Mucosa of rectum (tissue), 2 donors: ENCODE measurements around the gene PRSS53.

Experiments
- H3K27ac ChIP-seq, 2 donors: one replicate each; pipeline ENCODE4 v1.7.0; 2013; ENCODE audit warnings: inconsistent platforms in 2 of 2, low read depth in 2 of 2, low read length in 2 of 2
- H3K27me3 ChIP-seq, 2 donors: one replicate each; pipeline ENCODE4 v1.7.0; 2013; ENCODE audit warnings: low read length in 2 of 2; ENCODE audit not compliant: control insufficient read depth in 2 of 2, insufficient read depth in 2 of 2
- H3K36me3 ChIP-seq, 2 donors: one replicate each; pipeline ENCODE4 v1.7.0; 2013; ENCODE audit warnings: low read length in 2 of 2; ENCODE audit not compliant: control insufficient read depth in 2 of 2, insufficient read depth in 2 of 2
- H3K4me1 ChIP-seq, 2 donors: one replicate each; pipeline ENCODE4 v1.7.0; 2013; ENCODE audit warnings: low read length in 2 of 2, mild to moderate bottlenecking in 1 of 2; ENCODE audit not compliant: control insufficient read depth in 2 of 2, insufficient read depth in 2 of 2
- H3K4me3 ChIP-seq, 2 donors: one replicate each; pipeline ENCODE4 v1.7.0; 2013; ENCODE audit warnings: low read length in 2 of 2
- H3K9ac ChIP-seq, 2 donors: one replicate each; pipeline ENCODE4 v1.7.0; 2013; ENCODE audit warnings: low read length in 2 of 2, low read depth in 1 of 2, mild to moderate bottlenecking in 1 of 2
- H3K9me3 ChIP-seq, 2 donors: one replicate each; pipeline ENCODE4 v1.7.0; 2013; ENCODE audit warnings: low read length in 2 of 2; ENCODE audit not compliant: control insufficient read depth in 2 of 2
- donor health status: healthy.
- donor health status: Normal muscosa, but diverticular disease.

The PRSS53 gene

GRCh38 chr16:31094088-31094423, 5.3 kb upstream of the PRSS53 start:
- H3K36me3 ChIP-seq = peaks cover 5 to 7% of the 10 kb centered on the region in 2 donors
- H3K4me3 ChIP-seq = peak overlapping the region; percentile 91 to 95
- H3K9me3 ChIP-seq = no peaks in the 10 kb centered on the region
- H3K27ac ChIP-seq = peak overlapping the region; percentile 76 to 84
- H3K4me1 ChIP-seq = peaks cover 10 to 14% of the 10 kb centered on the region in 2 donors
- no peaks in the 10 kb centered on the region for H3K27me3 ChIP-seq
- H3K9ac ChIP-seq = peak overlapping the region; percentile 60 to 81

DNA sequence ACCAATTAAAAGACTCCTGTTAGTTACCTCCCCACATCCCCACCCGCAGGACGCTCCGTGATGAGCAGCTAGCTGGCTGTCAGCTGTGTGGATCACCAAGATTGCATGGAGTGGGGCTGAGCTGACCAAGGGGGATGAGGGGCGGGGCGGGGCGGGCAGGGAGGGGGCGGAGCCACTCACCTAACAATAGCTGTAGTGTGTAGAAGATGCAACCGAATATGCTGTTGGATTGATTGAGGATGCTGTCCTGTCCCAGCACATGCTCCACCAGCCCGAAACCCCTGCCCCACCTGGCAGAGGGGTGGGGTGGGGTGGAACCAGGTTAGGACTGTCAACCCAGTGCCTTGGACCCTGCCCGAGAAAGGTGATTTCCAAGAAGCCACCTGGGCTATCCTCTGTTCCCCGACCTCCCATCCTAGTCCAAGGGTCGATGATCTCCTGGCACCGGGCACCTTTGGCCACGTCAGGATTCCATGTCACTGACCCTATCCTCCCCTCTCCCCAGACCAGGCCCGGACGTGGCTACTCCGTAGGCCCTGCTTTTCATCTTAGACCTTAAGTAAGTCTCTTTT, 4.5 kb upstream of the PRSS53 start:
- no peak overlapping the region for H3K4me3 ChIP-seq
- H3K36me3 ChIP-seq = peaks cover 5 to 9% of the 10 kb centered on the region in 2 donors
- peak overlapping the region in 1 of 2 donors; percentile 34 for H3K9ac ChIP-seq
- H3K27me3 ChIP-seq = no peaks in the 10 kb centered on the region
- H3K27ac ChIP-seq = no peak overlapping the region
- peaks cover 10 to 14% of the 10 kb centered on the region in 2 donors for H3K4me1 ChIP-seq
- H3K9me3 ChIP-seq = no peaks in the 10 kb centered on the region

- H3K4me3 ChIP-seq = no peak overlapping the region
- no peak overlapping the region for H3K9ac ChIP-seq
- H3K4me1 ChIP-seq = peaks cover 10 to 14% of the 10 kb centered on the region in 2 donors
- no peaks in the 10 kb centered on the region for H3K27me3 ChIP-seq
- no peaks in the 10 kb centered on the region for H3K9me3 ChIP-seq
- H3K27ac ChIP-seq = no peak overlapping the region
- peaks cover 8 to 9% of the 10 kb centered on the region in 2 donors for H3K36me3 ChIP-seq
These were observed 3.6 kb upstream of the PRSS53 start for GRCh38 chr16:31092330-31092729.

GRCh38 chr16:31090540-31090939, 1.8 kb upstream of the PRSS53 start:
- no peak overlapping the region for H3K4me3 ChIP-seq
- peaks cover 9 to 14% of the 10 kb centered on the region in 2 donors for H3K36me3 ChIP-seq
- no peaks in the 10 kb centered on the region for H3K27me3 ChIP-seq
- H3K9me3 ChIP-seq = no peaks in the 10 kb centered on the region
- H3K4me1 ChIP-seq = peaks cover 10 to 12% of the 10 kb centered on the region in 2 donors
- no peak overlapping the region for H3K27ac ChIP-seq
- H3K9ac ChIP-seq = peak overlapping the region in 1 of 2 donors; percentile 11

DNA sequence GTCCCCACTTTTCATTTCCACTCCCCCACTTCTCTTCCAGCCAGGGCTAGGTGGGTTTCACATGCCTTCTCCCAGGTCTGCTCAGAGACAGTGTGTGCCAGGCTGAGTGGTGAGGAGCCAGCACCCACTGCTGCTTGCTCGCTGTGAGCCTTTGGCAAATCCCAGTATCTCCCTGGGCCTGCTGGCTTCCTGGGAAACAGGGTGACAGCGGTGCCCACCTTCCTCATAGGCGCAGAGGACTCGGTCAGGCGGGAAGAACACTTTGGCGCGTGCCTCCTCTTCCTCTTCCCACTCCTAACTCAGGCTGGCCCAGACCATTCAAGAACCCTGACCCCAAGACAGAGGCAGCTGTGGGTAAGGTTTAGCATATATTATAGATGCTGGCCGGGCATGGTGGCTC, 456 bp upstream of the PRSS53 start:
- H3K9ac ChIP-seq = no peak overlapping the region

DNA sequence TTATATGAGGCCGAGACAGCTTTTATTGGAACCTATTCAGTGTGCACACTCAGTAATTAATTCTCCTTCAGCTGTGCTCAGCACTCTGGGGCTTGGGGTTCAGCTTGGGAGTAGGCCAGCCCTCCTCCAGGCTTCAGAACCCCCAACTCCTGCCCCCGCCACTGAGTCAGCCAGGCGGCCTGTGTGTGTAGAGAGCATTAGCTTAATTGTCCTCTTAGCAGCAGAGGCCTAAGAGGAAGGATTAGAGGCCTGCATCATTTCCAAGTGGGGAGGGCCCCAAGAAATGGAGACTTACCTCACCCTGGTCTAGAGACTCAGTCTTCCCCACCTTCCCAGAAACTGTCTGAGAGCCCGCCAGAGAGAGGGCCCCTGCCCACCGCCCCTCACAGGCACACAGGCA, 772 bp downstream of the PRSS53 start:
- H3K27me3 ChIP-seq = no peaks in the 10 kb centered on the region
- no peak overlapping the region for H3K9ac ChIP-seq
- H3K27ac ChIP-seq = no peak overlapping the region
- no peaks in the 10 kb centered on the region for H3K4me1 ChIP-seq
- H3K9me3 ChIP-seq = no peaks in the 10 kb centered on the region
- H3K36me3 ChIP-seq = peaks cover 9 to 17% of the 10 kb centered on the region in 2 donors
- H3K4me3 ChIP-seq = no peak overlapping the region

More for the DNA sequence above, 456 bp upstream of the PRSS53 start:
- Histone ChIP-seq H3K27me3 (no peaks in the 10 kb centered on the region), H3K4me1 (peaks cover 8 to 10% of the 10 kb centered on the region in 2 donors), H3K27ac (no peak overlapping the region), H3K4me3 (no peak overlapping the region), H3K36me3 (peaks cover 9 to 14% of the 10 kb centered on the region in 2 donors), H3K9me3 (no peaks in the 10 kb centered on the region)

GRCh38 chr16:31087481-31087880, 1.3 kb downstream of the PRSS53 start:
- peaks cover 9 to 17% of the 10 kb centered on the region in 2 donors for H3K36me3 ChIP-seq
- H3K9me3 ChIP-seq = no peaks in the 10 kb centered on the region
- no peaks in the 10 kb centered on the region for H3K4me1 ChIP-seq
- H3K4me3 ChIP-seq = no peak overlapping the region
- no peaks in the 10 kb centered on the region for H3K27me3 ChIP-seq
- H3K9ac ChIP-seq = no peak overlapping the region
- no peak overlapping the region for H3K27ac ChIP-seq

GRCh38 chr16:31086629-31086906, 2.2 kb downstream of the PRSS53 start:
- no peaks in the 10 kb centered on the region for H3K27me3 ChIP-seq
- no peak overlapping the region for H3K9ac ChIP-seq
- H3K4me1 ChIP-seq = no peaks in the 10 kb centered on the region
- H3K9me3 ChIP-seq = no peaks in the 10 kb centered on the region
- no peak overlapping the region for H3K4me3 ChIP-seq
- H3K36me3 ChIP-seq = peaks cover 12 to 17% of the 10 kb centered on the region in 2 donors
- no peak overlapping the region for H3K27ac ChIP-seq

- H3K36me3 ChIP-seq = peaks cover 11 to 18% of the 10 kb centered on the region in 2 donors
- no peaks in the 10 kb centered on the region for H3K27me3 ChIP-seq
- no peak overlapping the region for H3K4me3 ChIP-seq
- no peaks in the 10 kb centered on the region for H3K9me3 ChIP-seq
- no peak overlapping the region for H3K9ac ChIP-seq
- no peak overlapping the region for H3K27ac ChIP-seq
- H3K4me1 ChIP-seq = no peaks in the 10 kb centered on the region
These were observed 2.7 kb downstream of the PRSS53 start for GRCh38 chr16:31085873-31086628.

DNA sequence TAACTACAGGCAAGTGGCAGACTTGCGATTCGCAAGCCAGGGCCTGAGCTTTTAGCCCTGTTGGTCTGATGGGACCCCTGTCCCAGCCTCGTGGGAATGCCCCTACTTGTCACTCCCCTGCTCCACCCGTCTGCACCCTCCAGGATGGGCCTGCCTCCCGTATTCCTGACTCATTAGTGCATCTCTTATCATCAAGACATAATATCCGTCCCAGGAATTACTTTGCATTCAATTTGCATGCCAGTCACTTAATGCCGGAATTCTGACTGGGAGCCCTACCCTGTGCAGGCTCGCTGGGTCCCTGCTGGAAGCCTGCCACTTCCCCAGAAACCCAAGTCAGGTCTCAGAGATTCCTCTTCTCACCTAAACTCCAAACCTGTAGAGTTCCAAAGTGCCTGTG, 3.3 kb downstream of the PRSS53 start:
- H3K27ac ChIP-seq = no peak overlapping the region
- no peak overlapping the region for H3K4me3 ChIP-seq
- peaks cover 15 to 19% of the 10 kb centered on the region in 2 donors for H3K36me3 ChIP-seq
- H3K4me1 ChIP-seq = no peaks in the 10 kb centered on the region
- H3K9ac ChIP-seq = no peak overlapping the region
- no peaks in the 10 kb centered on the region for H3K27me3 ChIP-seq
- H3K9me3 ChIP-seq = no peaks in the 10 kb centered on the region
